HG03175 (cell line): ENCODE data around the gene LMO2.
"Not testable (repeated sequence)": the region's sequence is repeated elsewhere in the genome, so short reads cannot be mapped to it uniquely, and the experiment has no call there.

Experiments used
- ATAC-seq: cut with Tn5 transposase; IDR thresholded peaks from one replicate; pipeline ENCODE4 v1.9.1; 2021; ENCODE audit warnings: mild to moderate bottlenecking, moderate library complexity; ENCODE audit not compliant: unreplicated experiment

The LMO2 gene

DNA sequence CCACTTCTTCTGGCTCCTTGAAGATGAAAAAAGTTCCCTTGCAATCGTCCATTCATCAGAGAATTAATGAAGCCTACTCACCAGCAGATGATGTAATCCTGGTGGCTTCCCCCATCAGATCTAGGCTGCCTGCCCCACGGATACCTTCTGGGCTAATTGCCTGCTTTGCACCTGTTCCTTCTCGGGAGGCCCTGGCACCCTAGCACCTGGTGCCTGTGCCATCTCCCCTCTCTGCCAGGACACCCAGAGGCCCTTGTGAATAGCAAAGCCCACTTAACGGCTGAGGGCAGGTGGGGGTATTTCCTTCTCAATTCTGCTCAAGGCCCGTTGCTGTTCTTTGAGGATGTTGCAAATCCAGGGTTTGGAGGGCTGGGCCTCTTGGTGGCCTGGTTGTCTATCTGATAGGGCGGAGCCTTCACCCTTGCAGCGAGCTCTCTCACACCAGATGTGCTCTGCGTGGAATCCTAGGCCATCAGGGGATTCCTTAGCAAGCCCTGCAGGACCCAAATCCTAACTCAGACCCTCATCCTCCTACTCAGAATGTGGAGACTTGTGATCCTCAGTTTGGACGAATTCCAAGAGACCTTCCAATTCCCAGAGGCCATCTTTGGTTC is at the start of gene LMO2:
TSS of gene LMO2 (minus strand) at position 363 of the 614 bp plus-strand sequence. CDS start 22,360 bp downstream, outside the sequence.
- ATAC-seq = no peak

- ATAC-seq = no peak
Measured at GRCh38 chr11:33940538-33940815, 48.6 kb upstream of the LMO2 start.

DNA sequence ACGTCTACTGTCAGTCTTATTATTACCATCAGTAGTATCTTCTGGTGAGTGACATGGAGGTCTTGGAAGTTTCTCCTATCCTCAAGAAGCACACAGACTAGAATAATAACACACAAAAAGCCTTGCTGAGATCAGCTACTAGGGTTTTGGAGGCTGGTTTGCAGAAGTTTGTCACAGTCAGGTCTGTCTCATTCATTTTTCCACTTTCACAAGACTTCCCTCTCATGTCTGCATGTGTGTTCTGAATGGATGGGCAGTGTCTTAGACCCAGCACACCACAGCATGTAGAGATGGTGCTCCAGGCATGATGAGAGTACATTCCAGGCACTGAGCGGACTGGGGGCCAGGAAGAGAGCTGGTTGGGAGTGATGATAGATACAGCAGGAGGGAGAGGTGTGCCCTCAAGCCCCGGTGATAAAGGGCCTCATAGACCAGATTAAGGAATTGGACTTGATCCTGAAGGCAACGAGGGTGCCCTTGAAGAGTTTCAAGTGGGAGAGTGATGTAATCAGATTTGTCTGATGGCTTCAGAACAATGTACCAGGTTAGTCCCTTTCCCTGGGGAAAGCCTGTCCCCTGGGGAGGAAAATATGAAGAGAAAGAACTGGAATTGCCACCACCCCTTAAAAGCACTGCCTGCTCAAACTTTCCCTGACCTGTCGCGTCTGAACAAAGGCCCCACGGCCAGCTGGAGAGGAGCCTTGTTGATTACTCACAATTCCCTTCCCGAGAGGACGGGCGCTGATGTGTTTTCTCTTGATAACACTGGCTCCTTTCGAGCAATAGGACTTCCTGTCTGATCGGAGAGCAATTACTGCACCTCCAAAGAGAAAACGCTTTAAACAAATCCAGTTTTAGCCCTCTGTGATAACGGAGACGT is 45.1 kb upstream of the LMO2 start:
- ATAC-seq = no peak

DNA sequence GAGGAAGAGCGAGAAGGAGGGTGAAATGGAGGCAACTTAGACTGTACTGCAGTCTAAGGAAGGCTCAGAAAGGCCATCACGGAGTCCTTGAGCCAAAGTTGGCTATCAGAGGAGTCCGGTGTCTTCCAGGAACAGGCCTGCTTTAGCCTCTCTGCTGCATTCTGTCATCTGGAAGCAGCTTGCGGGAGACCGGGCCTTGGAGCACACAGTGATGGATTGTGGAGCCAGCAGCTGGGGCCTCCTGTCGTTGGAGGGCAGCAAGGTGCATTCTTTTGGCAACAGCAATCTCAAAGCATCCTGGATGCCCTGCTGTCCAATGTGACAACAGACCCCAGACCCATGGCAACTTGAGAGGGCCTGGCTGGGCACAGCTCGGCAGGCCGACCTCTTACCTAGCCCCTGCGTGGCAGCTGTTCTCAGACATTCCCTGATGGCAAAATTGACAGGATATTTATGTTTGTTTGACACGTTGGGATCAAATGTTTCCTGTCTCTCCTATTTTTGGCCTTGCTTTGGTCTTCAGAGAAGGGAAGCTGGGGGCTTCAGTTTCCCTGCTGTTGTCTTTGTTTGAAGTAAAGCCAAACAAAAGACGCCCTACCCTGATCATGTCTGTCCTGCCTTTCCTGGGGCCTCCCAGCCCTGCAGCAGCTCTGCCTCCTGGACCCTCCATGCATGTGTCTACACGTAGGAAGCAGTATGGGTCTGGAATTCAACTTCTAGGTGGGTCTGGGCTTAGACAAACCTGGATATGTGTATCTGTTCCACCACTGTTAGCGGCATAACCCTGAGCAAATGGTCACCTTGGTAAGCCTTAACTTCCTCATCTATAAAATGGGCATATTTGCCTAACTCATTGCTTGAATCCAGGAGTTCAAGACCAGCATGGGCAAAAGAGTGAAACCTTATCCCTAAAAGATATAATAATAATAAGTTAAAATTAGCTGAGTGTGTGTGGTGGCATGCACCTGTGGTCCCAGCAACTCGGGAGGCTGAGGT is 43.9 kb upstream of the LMO2 start:
- ATAC-seq = no peak

DNA sequence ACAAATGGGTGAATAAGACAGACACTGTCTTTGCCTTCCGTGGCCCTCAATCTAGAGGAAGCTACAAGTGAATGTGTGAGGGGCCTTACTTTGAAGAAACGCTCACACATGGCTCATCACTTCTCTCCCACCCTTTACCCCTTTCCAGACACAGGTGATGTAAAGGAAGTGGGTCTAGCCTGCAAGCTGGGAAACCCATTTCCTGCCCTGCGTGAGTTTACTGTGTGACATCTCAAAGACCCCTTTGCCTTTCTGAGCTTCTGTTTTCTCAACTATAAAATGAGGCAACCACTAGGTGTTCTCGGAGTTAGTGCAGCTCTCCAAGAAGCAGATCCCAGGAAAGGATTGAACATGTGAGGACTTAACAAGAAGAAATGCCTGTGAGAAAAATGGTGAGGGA is 43.1 kb upstream of the LMO2 start:
- no peak for ATAC-seq

GRCh38 chr11:33934450-33934849 is 42.6 kb upstream of the LMO2 start:
- no peak for ATAC-seq

GRCh38 chr11:33933602-33934001 is 41.7 kb upstream of the LMO2 start:
- no peak for ATAC-seq

DNA sequence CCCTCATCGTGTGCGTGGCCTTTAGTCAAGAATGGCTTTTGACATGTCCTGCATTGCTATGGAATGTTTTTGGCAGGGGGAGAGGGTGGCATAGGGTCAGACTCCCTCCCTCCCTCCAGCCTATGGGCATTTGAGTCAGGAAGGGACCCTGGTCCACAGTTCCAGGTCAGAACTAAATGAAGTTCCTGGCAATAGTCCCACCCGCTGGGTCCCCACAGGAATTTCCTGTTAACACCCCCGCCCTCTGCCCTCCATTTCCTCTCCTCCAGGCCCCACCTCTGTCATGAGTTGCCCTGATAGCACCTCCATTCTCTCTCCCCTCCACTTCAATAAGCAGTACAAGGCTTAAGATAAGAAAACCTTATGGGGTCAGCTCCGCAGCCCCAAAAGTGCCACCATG is 40.8 kb upstream of the LMO2 start:
- no peak for ATAC-seq

DNA sequence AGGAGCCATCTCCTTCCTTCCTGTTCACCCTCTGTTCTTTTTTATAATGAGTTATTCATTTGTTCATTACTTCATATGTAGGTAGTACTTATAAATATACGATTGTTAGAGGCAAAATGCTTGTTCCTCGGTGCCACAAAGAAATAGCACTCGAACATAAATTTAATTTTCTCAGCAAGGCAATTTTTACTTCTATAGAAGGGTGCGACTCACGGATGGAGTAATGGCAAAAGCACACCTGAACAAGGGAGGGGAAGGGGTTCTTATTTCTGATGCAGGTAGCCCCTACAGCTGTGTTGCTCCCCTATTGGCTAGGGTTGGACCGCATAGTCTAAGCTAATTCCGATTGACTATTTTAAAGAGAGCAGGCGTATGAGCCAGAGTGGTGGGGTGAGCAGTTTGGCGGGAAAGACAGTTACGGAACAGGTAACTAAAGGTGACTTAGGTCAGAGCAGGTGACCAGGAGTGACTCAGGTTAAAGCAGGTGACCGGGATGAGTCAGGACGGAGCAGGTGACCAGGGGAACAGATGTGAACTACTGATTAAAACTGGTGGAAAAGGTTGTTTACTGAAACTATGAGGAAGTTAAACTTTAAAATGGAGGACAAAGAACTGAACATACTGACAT is 40.0 kb upstream of the LMO2 start:
- ATAC-seq = not testable (repeated sequence)

DNA sequence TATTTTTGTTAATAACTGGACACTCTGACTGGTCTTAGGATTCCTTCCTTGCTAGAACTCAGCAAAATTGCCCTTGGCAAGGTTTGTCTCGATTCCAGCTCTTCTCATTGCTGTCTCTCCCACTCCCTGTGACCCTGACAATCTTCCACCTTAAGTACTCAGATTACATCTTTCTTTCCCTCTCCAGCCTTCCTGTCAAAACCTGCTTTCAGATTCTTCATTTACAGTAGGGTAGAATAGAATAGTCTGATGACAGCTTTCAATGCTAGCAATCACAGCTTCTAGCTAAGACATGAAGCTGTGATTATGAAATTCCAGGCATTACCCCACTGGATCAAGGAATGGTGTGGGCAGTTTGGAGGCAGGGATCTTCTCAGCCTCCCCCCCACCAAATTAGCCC is 39.2 kb upstream of the LMO2 start:
- ATAC-seq = no peak

- no peak for ATAC-seq
Measured at GRCh38 chr11:33930317-33931021, 38.6 kb upstream of the LMO2 start.

- ATAC-seq = no peak
Measured at GRCh38 chr11:33928564-33928963, 36.7 kb upstream of the LMO2 start.

DNA sequence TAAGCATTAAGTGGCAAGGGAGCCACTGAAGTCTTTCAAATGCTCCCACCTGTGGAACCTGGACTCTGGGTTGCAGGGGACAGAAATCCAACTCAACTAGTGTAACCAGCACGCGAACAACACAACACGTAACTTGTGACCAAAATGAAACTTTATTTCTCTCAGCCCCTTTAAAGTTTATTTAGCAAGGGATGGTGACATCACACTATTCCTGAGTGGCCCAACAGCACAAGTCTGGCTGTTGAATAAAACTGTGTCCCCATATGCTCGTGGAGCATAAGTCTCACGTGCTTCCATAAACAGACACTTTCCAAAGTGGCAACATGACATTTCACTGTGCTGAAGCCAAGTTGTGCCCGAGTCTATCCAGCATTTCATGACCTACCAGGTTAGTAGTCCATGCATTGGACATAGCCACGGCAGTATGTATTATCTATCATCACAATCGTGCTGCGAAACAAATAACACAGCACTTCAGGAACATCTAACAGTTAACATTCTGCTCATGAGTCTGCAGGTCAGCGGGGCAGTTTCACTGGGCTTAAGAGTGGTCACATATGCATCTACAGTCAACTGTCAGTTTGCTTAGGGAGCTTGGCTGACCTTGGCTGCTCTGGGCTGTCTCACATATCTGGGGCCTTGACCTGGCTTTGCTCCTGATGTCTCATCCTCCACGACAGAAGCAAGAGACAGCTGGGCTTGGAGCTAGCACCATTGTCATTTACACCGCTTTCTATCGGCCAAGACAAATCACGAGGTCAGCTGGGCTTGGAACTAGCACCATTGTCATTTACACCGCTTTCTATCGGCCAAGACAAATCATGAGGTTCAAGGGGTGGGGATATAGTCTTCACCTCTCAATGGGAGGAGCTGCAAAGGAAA is 35.0 kb upstream of the LMO2 start:
- ATAC-seq = no peak

- no peak for ATAC-seq
Measured at GRCh38 chr11:33924341-33924740, 32.5 kb upstream of the LMO2 start.

DNA sequence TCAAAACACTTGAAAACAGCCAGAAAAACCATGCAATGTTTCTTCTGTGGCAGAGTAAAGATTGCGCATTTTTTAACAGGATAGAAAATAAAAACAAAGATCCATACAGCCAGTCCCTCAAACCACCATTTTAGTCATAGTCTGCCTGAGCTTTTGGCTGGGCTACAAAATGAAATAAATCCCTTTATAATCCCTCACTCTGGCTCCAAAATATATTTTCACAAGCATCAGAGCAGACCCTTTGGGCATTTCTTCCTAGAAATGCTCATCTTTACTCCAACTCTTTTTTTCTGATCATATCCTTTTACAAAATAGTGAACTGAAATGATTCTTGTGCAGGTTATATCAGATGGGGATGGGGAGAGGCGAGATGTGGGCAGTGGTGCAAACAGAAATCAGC is 31.8 kb upstream of the LMO2 start:
- ATAC-seq = no peak

DNA sequence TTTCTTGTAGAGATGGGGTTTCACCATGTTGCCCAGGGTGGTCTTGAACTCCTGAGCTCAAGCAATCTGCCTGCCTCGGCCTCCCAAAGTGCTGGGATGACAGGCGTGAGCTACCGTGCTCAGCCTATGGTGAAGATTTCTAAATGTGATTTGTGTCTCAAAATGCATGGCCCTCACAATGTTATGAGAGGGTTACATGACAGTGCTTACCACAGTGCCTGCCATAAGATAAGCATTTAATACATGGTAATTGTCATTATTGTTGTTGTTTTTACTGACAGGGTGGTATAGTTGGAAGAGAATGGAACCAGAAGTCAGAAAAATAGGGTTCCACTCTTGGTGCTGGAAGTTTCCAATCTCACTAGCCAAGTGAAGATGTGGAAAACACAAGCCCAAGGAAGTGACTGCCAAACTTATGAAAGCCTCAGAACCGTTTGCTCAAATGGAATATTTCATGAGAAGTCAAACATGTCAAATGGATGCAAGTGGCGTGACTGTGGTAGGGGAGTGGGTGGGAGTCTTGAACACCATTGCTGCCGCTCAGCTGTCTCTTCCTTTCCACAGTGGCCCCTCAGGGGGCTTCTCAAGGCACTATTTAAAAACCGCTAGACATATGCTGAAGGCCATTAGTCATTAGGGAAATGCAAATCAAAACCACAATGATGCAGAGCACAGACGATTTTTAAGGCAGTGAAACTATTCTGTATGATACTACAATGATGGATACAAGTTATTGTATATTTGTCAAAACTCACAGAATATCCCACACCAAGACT is 29.1 kb upstream of the LMO2 start:
- ATAC-seq = peak; percentile 89

GRCh38 chr11:33919645-33920044 is 27.8 kb upstream of the LMO2 start:
- ATAC-seq = no peak

DNA sequence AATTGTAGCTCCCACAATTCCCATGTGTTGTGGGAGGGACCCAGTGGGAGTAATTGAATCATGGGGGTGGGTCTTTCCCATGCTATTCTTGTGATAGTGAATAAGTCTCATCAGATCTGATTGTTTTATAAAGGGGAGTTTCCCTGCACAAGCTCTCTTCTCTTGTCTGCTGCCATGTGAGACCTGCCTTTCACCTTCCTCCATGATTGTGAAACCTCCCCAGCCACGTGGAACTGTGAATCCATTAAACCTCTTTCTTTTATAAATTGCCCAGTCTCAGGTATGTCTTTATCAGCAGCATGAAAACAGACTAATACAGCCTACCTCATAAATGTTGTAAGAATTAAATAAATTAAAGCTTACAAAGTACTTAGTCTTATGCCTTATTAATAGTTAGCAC is 25.5 kb upstream of the LMO2 start:
- not testable (repeated sequence) for ATAC-seq

GRCh38 chr11:33916736-33917135 is 24.9 kb upstream of the LMO2 start:
- ATAC-seq = no peak
